Epithelial cell of esophagus (primary cell): ENCODE measurements around the gene GADD45B.
"Not testable (repeated sequence)": the region's sequence is repeated elsewhere in the genome, so short reads cannot be mapped to it uniquely, and the experiment has no call there.

ENCODE experiments used
- DNase-seq: peaks from one replicate; pipeline ENCODE4 v3.0.0; 2010; ENCODE audit warnings: low read depth
- H3K4me3 ChIP-seq: 2 replicates; pipeline ENCODE4 v1.5.1; 2011; ENCODE audit warnings: mild to moderate bottlenecking, low read length, control low read depth
- CTCF ChIP-seq: IDR thresholded peaks from 2 replicates; pipeline ENCODE4 v1.5.1; 2011; ENCODE audit warnings: low read depth, mild to moderate bottlenecking, low read length, control low read depth, inconsistent platforms; ENCODE audit not compliant: insufficient read depth; ENCODE audit errors: missing control alignments

The GADD45B gene

GRCh38 chr19:2460245-2460644, 15.7 kb upstream of the GADD45B start:
- H3K4me3 ChIP-seq = no peak overlapping the region
- no peak for TF ChIP-seq CTCF
- DNase-seq = no peak

- peak; percentile 68 for DNase-seq
- peak overlapping the region; percentile 48 for H3K4me3 ChIP-seq
These were observed 13.9 kb upstream of the GADD45B start for GRCh38 chr19:2461751-2462634.

GRCh38 chr19:2462635-2463421, 13.1 kb upstream of the GADD45B start:
- peak; percentile 94 for DNase-seq
- TF ChIP-seq CTCF = no peak

More at GRCh38 chr19:2461751-2462634, 13.9 kb upstream of the GADD45B start:
- TF ChIP-seq CTCF = peak; percentile 39

GRCh38 chr19:2463694-2464093, 12.2 kb upstream of the GADD45B start:
- DNase-seq, H3K4me3 ChIP-seq: not testable (repeated sequence)

More at GRCh38 chr19:2462635-2463421, 13.1 kb upstream of the GADD45B start:
- peak overlapping the region; percentile 48 for H3K4me3 ChIP-seq

GRCh38 chr19:2464389-2464788, 11.5 kb upstream of the GADD45B start:
- H3K4me3 ChIP-seq = no peak overlapping the region
- no peak for TF ChIP-seq CTCF
- DNase-seq = no peak

GRCh38 chr19:2468596-2468995, 7.3 kb upstream of the GADD45B start:
- DNase-seq = no peak
- no peak overlapping the region for H3K4me3 ChIP-seq
- no peak for TF ChIP-seq CTCF
